K562 (cell line): ENCODE measurements around the gene HCFC1R1. TPM values are rescaled to one million over a fixed set of nuclear protein-coding genes. Genes with fewer than 3 reads are reported as not detected.

Experiments used
- ATAC-seq: fragments of 200-7000 bp; cut with Tn5 transposase; 3 replicates; pipeline ENCODE4 v1.9.1; 2020; ENCODE audit warnings: moderate library complexity
- BruUV-seq: library from RNA; stranded (reverse); fragments of 400-500 nt; replicated peaks from 2 replicates; lab custom pipeline; 2021; lab: Mats Ljungman, UMichigan
- CTCF ChIA-PET: fragments of 300-600 bp; formaldehyde crosslinking; extraction: SDS; loops from one replicate; lab custom pipeline; 2021; ENCODE audit warnings: low intra/inter-chr PET ratio; lab: Yijun Ruan, JAX
- POLR2A ChIA-PET: fragments of 300-600, 350-650 bp; sonication (Branson Sonifier 250); formaldehyde crosslinking; extraction: SDS; loops from one replicate; lab custom pipeline; 2021; ENCODE audit warnings: antibody characterized with exemption, inconsistent platforms; lab: Yijun Ruan, JAX
- DNase-seq, 4 experiments: peaks; one replicate each; pipeline versions ENCODE4 v3.0.0 to v3.0.0-alpha.2; 2011 to 2018; ENCODE audit warnings: low spot score in 3 of 4, mixed read lengths in 3 of 4; ENCODE audit errors: extremely low read depth in 1 of 4
- FAIRE-seq: peaks from 2 replicates; lab custom pipeline; 2011; peaks lifted over from hg19 to GRCh38; lab: Jason Lieb, UNC
- H2AFZ ChIP-seq: 2 replicates; pipeline ENCODE4 v1.6.0; 2011; ENCODE audit warnings: low read depth, low read length, control low read depth, inconsistent platforms
- H3K27ac ChIP-seq: fragments of 200-600 bp; 3 replicates; pipeline ENCODE4 v1.8.0; 2011; ENCODE audit warnings: low read depth, mild to moderate bottlenecking, control low read depth, inconsistent platforms, low read length, moderate library complexity, mixed read lengths; ENCODE audit errors: extremely low read depth
- H3K27me3 ChIP-seq, 2 experiments: fragments of 300-600 bp in 1 of 2; 2 replicates in 1 of 2; 3 replicates in 1 of 2; pipeline versions ENCODE4 v1.6.0 to v1.8.0; 2011; ENCODE audit warnings: inconsistent platforms in 2 of 2, low read length in 2 of 2, mild to moderate bottlenecking in 1 of 2, mixed read lengths in 1 of 2, moderate library complexity in 1 of 2; ENCODE audit not compliant: control insufficient read depth in 2 of 2, insufficient read depth in 2 of 2
- H3K36me3 ChIP-seq: fragments of 300-600 bp; 3 replicates; pipeline ENCODE4 v1.8.0; 2011; ENCODE audit warnings: mild to moderate bottlenecking, low read length, inconsistent platforms; ENCODE audit not compliant: control insufficient read depth, insufficient read depth
- H3K4me1 ChIP-seq, 2 experiments: fragments of 200-600 bp in 1 of 2; replicated peaks in 1 of 2; 2 replicates in 1 of 2; 3 replicates in 1 of 2; pipeline versions ENCODE4 v1.5.1 to v1.8.0; 2011; ENCODE audit warnings: inconsistent platforms in 2 of 2, low read length in 2 of 2, mild to moderate bottlenecking in 1 of 2, mixed read lengths in 1 of 2, moderate library complexity in 1 of 2; ENCODE audit not compliant: control insufficient read depth in 2 of 2, insufficient read depth in 2 of 2
- H3K4me2 ChIP-seq: 2 replicates; pipeline ENCODE4 v1.6.1; 2011; ENCODE audit warnings: low read length, control low read depth, inconsistent platforms, mixed read lengths; ENCODE audit not compliant: insufficient read depth
- H3K4me3 ChIP-seq: fragments of 200-600 bp; sonication (generic), shearing (Covaris generic); 2 replicates; pipeline ENCODE4 v1.5.1; 2016; ENCODE audit warnings: control low read depth, inconsistent platforms
- H3K79me2 ChIP-seq: fragments of 200-600 bp; 3 replicates; pipeline ENCODE4 v1.8.0; 2011; ENCODE audit warnings: low read length, inconsistent platforms; ENCODE audit not compliant: control insufficient read depth, insufficient read depth
- H3K9ac ChIP-seq, 2 experiments: 2 replicates each; pipeline versions ENCODE4 v1.6.0 to v1.6.1; 2011; ENCODE audit warnings: low read depth in 2 of 2, low read length in 2 of 2, control low read depth in 1 of 2, inconsistent platforms in 1 of 2, mild to moderate bottlenecking in 1 of 2, mixed read lengths in 1 of 2; ENCODE audit not compliant: insufficient read depth in 1 of 2
- H3K9me1 ChIP-seq: one replicate; pipeline ENCODE4 v1.6.0; 2011; ENCODE audit warnings: inconsistent platforms, mild to moderate bottlenecking, low read length, moderate library complexity; ENCODE audit not compliant: control insufficient read depth, insufficient read depth
- H3K9me3 ChIP-seq: replicated peaks from 2 replicates; pipeline ENCODE4 v1.5.1; 2011; ENCODE audit warnings: low read depth, low read length, inconsistent platforms; ENCODE audit not compliant: control insufficient read depth, insufficient read depth
- H4K20me1 ChIP-seq: replicated peaks from 2 replicates; pipeline ENCODE4 v1.6.1; 2011; ENCODE audit warnings: low read length, inconsistent platforms, mixed read lengths; ENCODE audit not compliant: control insufficient read depth, insufficient read depth
- ARNT ChIP-seq, 2 experiments: fragments of 450-650 bp; IDR thresholded peaks; 2 replicates each; pipeline ENCODE4 v1.6.1; 2016; ENCODE audit warnings: mild to moderate bottlenecking in 1 of 2
- ATF1 ChIP-seq, 2 experiments: fragments of 450-650 bp in 1 of 2; IDR thresholded peaks; 2 replicates each; pipeline ENCODE4 v1.6.1; 2016; ENCODE audit warnings: missing compliant biosample characterization in 1 of 2, missing genetic modification characterization in 1 of 2
- DPF2 ChIP-seq: fragments of 450-650 bp; IDR thresholded peaks from 2 replicates; pipeline ENCODE4 v1.6.1; 2016
- EHMT2 ChIP-seq: fragments of 450-650 bp; IDR thresholded peaks from 2 replicates; pipeline ENCODE4 v1.6.1; 2018; ENCODE audit warnings: antibody characterized with exemption
- GTF2E2 ChIP-seq: fragments of 200-800 bp; sonication (Bioruptor generic); IDR thresholded peaks from 2 replicates; pipeline ENCODE4 v1.6.1; 2016; ENCODE audit warnings: missing genetic modification characterization, missing compliant biosample characterization
- HDAC2 ChIP-seq: fragments of 450-650 bp; IDR thresholded peaks from 2 replicates; pipeline ENCODE4 v1.6.1; 2016; ENCODE audit warnings: mild to moderate bottlenecking
- KLF6 ChIP-seq: fragments of 250-450 bp; sonication (Bioruptor Pico); IDR thresholded peaks from 2 replicates; pipeline ENCODE4 v1.4.0; 2020; ENCODE audit warnings: mild to moderate bottlenecking, moderate library complexity, borderline replicate concordance
- MYC ChIP-seq, 2 experiments: fragments of 250-450 bp in 1 of 2; sonication (Bioruptor Pico) in 1 of 2; IDR thresholded peaks; 2 replicates each; pipeline versions ENCODE4 v1.5.1 to v1.6.1; 2012 to 2021; ENCODE audit warnings: low read depth in 2 of 2, borderline replicate concordance in 1 of 2, improper control_type of control experiment in 1 of 2, low read length in 1 of 2, mild to moderate bottlenecking in 1 of 2, moderate library complexity in 1 of 2
- NRF1 ChIP-seq, 2 experiments: fragments of 450-650 bp; IDR thresholded peaks in 1 of 2; conservative IDR thresholded peaks in 1 of 2; 2 replicates each; pipeline ENCODE4 v1.6.1; 2014; ENCODE audit warnings: mild to moderate bottlenecking in 2 of 2
- POLR2A ChIP-seq: fragments of 450-650 bp; conservative IDR thresholded peaks from 2 replicates; pipeline ENCODE4 v1.6.1; 2016
- PRDM10 ChIP-seq: fragments of 450-650 bp; IDR thresholded peaks from 2 replicates; pipeline ENCODE4 v1.6.1; 2018; ENCODE audit not compliant: partially characterized antibody
- PRMT5 ChIP-seq: sonication (generic); formaldehyde crosslinking; IDR thresholded peaks from 2 replicates; pipeline ENCODE4 v1.5.0; 2020; ENCODE audit warnings: missing genetic modification reagents
- RBFOX2 ChIP-seq: fragments of 200-400 bp; formaldehyde crosslinking; IDR thresholded peaks from 2 replicates; pipeline ENCODE4 v1.6.1; 2017; ENCODE audit warnings: low read depth, mild to moderate bottlenecking, low read length, moderate library complexity
- RCOR1 ChIP-seq, 2 experiments: IDR thresholded peaks; 2 replicates each; pipeline ENCODE4 v1.6.1; 2012; ENCODE audit warnings: low read depth in 2 of 2, low read length in 2 of 2, borderline replicate concordance in 1 of 2, improper control_type of control experiment in 1 of 2
- SMARCA4 ChIP-seq: fragments of 450-650 bp; IDR thresholded peaks from 2 replicates; pipeline ENCODE4 v1.6.1; 2016
- SP2 ChIP-seq: IDR thresholded peaks from 2 replicates; pipeline ENCODE4 v1.6.1; 2011; ENCODE audit warnings: mild to moderate bottlenecking, low read depth, low read length, moderate library complexity; ENCODE audit not compliant: poor library complexity, severe bottlenecking; ENCODE audit errors: extremely low read depth
- TCF3 ChIP-seq: sonication (generic); formaldehyde crosslinking; IDR thresholded peaks from 2 replicates; pipeline ENCODE4 v1.4.0; 2020; ENCODE audit warnings: mild to moderate bottlenecking, missing genetic modification reagents
- ZFP1 ChIP-seq: fragments of 450-650 bp; formaldehyde crosslinking; IDR thresholded peaks from 2 replicates; pipeline ENCODE4 v1.4.0; 2020; ENCODE audit warnings: mild to moderate bottlenecking, mixed read lengths
- ZNF507 ChIP-seq: conservative IDR thresholded peaks from 2 replicates; pipeline ENCODE4 v1.6.1; 2017; ENCODE audit warnings: missing genetic modification characterization, missing compliant biosample characterization
- WGBS: fragments of 100-300 bp; shearing (Covaris generic); methylation state at CpG from one replicate; pipeline ENCODE4 v1.1.6; 2016; ENCODE audit warnings: low coverage, mixed read lengths; ENCODE audit not compliant: insufficient coverage; ENCODE audit errors: missing lambda C conversion rate; 5-methylcytosine and 5-hydroxymethylcytosine counted together
- in situ Hi-C: fragments of 300-500 bp; cut with MboI; formaldehyde crosslinking; loops from 4 replicates; pipeline ENCODE4 v1.15.0; 2018; ENCODE audit warnings: inconsistent platforms, mixed read lengths
- intact Hi-C: fragments of 100-400 bp; cut with micrococcal nuclease; formaldehyde crosslinking; loops from 2 replicates; pipeline ENCODE4 v1.14.2; 2022
- polyA plus RNA-seq, 8 experiments: library from polyadenylated mRNA; depleted of rRNA in 4 of 8; stranded (reverse) in 5 of 8; unstranded in 3 of 8; fragments of >200 nt; fragmentation: Nextera tagmentation in 2 of 8; fragmentation: Illumina TruSeq in 1 of 8; extraction: Ambion mirVana in 2 of 8; extraction: Trizol in 1 of 8; gene quantifications; 2 replicates each; pipeline versions ENCODE4 v1.2.1 to v1.2.3, GENCODE V29; 2011 to 2014; ENCODE audit warnings: inconsistent platforms in 1 of 8, missing spikeins in 1 of 8
- total RNA-seq, 7 experiments: library from RNA; depleted of rRNA in 6 of 7; stranded (reverse); fragments of >200 nt in 6 of 7; fragmentation: Illumina TruSeq in 2 of 7; extraction: Trizol in 2 of 7; gene quantifications; 2 replicates each; pipeline versions ENCODE4 v1.2.1 to v1.2.3, GENCODE V29; 2011 to 2021; ENCODE audit warnings: low replicate concordance in 1 of 7
- TF ChIP-seq, protein P1 (sequence below): sonication (generic); IDR thresholded peaks from 2 replicates; pipeline ENCODE4 v1.6.1; 2016

The HCFC1R1 gene
- total and polyA plus RNA-seq, 9 of the 15 experiments (the other 6 are each of a cell fraction or from before 2014, with no cell fraction given) = 2.2 to 29.0 (median 11.2) TPM

GRCh38 chr16:3008690-3009037 is 15.1 kb downstream of the HCFC1R1 start:
- Histone ChIP-seq H4K20me1 (no peaks in the 10 kb centered on the region), H3K36me3 (peaks cover 3% of the 10 kb centered on the region; the same call in 2 of the 3 replicates), H3K9me1 (no peaks in the 10 kb centered on the region), H3K4me3 (peak overlapping the region; percentile 8; the same call in 1 of the 2 replicates), H3K4me1 (peaks cover 39 to 73% of the 10 kb centered on the region in 2 experiments), H3K27me3 (no peaks in the 10 kb centered on the region), H2AFZ (peak overlapping the region; percentile 73), H3K27ac (peak overlapping the region; percentile 90), H3K4me2 (peak overlapping the region; percentile 90), H3K9ac (peak overlapping the region; percentile 78 to 90), H3K79me2 (peaks cover 22% of the 10 kb centered on the region), H3K9me3 (no peaks in the 10 kb centered on the region)
- in situ Hi-C loops = no loop called here
- ChIA-PET POLR2A (interaction anchor here (0.6 to 3.2 kb wide), 5 partner anchors 11 to 494 kb away, joined by 3 to 29 read pairs (median 5); partner anchors contain the start of genes HCFC1R1, THOC6 and TNFRSF12A), CTCF (no interaction called here)
- ATAC-seq (peak; percentile 67), DNase-seq (peak; percentile 64 to 92 (median 74)), FAIRE-seq (peak; percentile 97)
- 2% methylated on average over 4 of the region's 4 CpGs for WGBS
- BruUV-seq = no TSS peak
- intact Hi-C loops = loop anchor here (1.0 kb wide), 1 partner anchor 12 kb away; the partner anchor contains the start of gene TNFRSF12A
- TF ChIP-seq HDAC2 = 0 out of 2 replicates have a peak, but pooled peaks have one; percentile 18
- peak; percentile 46 for TF ChIP-seq PRDM10
- no peak for TF ChIP-seq ZFP1
- TF ChIP-seq POLR2A = peak; percentile 64; the same call in 1 of the 2 replicates
- no peak for TF ChIP-seq KLF6 (CRISPR knock-in tag)
- no peak for TF ChIP-seq SP2
- TF ChIP-seq RBFOX2 = no peak
- TF ChIP-seq EHMT2 = no peak
- TF ChIP-seq SMARCA4 = no peak
- 0 out of 2 replicates have a peak, but pooled peaks have one; percentile 3 for TF ChIP-seq MYC (IDR thresholded peaks at IDR 0.05; ENCODE audit: low read depth, low read length)
- TF ChIP-seq MYC (CRISPR knock-in tag; IDR thresholded peaks at IDR 0.05; ENCODE audit: borderline replicate concordance, low read depth) = no peak
- no peak for TF ChIP-seq ATF1 (CRISPR knock-in tag; IDR thresholded peaks at IDR 0.05)
- TF ChIP-seq ATF1 (tag; IDR thresholded peaks at IDR 0.05) = 0 out of 2 replicates have a peak, but pooled peaks have one; percentile 18
- no peak for TF ChIP-seq DPF2
- TF ChIP-seq GTF2E2 = peak; percentile 62; the same call in 1 of the 2 replicates
- TF ChIP-seq ARNT (IDR thresholded peaks at IDR 0.05) = no peak
- 0 out of 4 replicates have a peak, but pooled peaks of 1 of the 2 experiments have one; percentile 2 for TF ChIP-seq RCOR1 (IDR thresholded peaks at IDR 0.05; ENCODE audit: borderline replicate concordance in 1 of 2, low read depth in 2 of 2, low read length in 2 of 2)
- TF ChIP-seq TCF3 (CRISPR knock-in tag) = peak; percentile 10; the same call in 1 of the 2 replicates
- peak; percentile 75 to 79 for TF ChIP-seq NRF1 (conservative IDR thresholded peaks at IDR 0.05 in 1 of 2, IDR thresholded peaks at IDR 0.05 in 1 of 2)
- TF ChIP-seq, protein P1, sequence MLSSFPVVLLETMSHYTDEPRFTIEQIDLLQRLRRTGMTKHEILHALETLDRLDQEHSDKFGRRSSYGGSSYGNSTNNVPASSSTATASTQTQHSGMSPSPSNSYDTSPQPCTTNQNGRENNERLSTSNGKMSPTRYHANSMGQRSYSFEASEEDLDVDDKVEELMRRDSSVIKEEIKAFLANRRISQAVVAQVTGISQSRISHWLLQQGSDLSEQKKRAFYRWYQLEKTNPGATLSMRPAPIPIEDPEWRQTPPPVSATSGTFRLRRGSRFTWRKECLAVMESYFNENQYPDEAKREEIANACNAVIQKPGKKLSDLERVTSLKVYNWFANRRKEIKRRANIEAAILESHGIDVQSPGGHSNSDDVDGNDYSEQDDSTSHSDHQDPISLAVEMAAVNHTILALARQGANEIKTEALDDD = peak; percentile 60
- TF ChIP-seq ZNF507 = no peak
- no peak for TF ChIP-seq PRMT5 (CRISPR knock-in tag)
